ENCODE data around the gene CRYBG1. TPM values are rescaled to one million over a fixed set of nuclear protein-coding genes. Genes with fewer than 3 reads are reported as not detected.

CRYBG1 gene
- total RNA-seq, 2 donors from 2014 or later, result 2.5 to 2.7 TPM

DNA sequence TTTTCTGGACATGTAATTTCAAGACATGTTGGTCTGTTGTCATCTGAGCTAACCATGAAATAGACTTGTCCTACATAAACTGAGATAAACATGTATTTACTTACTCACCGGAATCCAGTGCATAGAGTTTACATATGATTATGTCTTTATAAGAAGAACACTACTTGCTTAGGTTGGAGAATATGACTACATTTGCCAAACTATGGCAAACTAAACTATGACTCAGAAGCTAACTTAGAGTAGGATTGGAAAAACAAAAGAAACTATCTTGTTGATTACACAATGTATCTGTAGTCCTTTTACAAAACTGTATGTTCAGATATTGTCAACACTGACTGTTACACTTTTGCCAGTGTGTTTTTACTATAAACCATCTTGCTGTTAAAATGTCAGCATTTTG is 113.3 kb downstream of the CRYBG1 start:
- TF ChIP-seq, protein P1, sequence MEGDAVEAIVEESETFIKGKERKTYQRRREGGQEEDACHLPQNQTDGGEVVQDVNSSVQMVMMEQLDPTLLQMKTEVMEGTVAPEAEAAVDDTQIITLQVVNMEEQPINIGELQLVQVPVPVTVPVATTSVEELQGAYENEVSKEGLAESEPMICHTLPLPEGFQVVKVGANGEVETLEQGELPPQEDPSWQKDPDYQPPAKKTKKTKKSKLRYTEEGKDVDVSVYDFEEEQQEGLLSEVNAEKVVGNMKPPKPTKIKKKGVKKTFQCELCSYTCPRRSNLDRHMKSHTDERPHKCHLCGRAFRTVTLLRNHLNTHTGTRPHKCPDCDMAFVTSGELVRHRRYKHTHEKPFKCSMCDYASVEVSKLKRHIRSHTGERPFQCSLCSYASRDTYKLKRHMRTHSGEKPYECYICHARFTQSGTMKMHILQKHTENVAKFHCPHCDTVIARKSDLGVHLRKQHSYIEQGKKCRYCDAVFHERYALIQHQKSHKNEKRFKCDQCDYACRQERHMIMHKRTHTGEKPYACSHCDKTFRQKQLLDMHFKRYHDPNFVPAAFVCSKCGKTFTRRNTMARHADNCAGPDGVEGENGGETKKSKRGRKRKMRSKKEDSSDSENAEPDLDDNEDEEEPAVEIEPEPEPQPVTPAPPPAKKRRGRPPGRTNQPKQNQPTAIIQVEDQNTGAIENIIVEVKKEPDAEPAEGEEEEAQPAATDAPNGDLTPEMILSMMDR (conservative IDR thresholded peaks at IDR 0.05), result no peak

GRCh38 chr6:106474466-106474865 is 113.9 kb downstream of the CRYBG1 start:
- no peak overlapping the region for H3K4me3 ChIP-seq (ENCODE audit: low read length)
- TF ChIP-seq, protein P1 (conservative IDR thresholded peaks at IDR 0.05), result no peak
- no peak for DNase-seq
- H3K27me3 Mint-ChIP-seq (ENCODE audit: insufficient read depth), result no peaks in the 10 kb centered on the region
- H3K9me3 Mint-ChIP-seq, result no peaks in the 10 kb centered on the region
- H3K9me3 ChIP-seq (ENCODE audit: control insufficient read depth, low read length), result no peaks in the 10 kb centered on the region
- H3K9ac ChIP-seq (ENCODE audit: extremely low read depth, low read length, poor library complexity, severe bottlenecking), result no peak overlapping the region
- no peak overlapping the region for H3K4me3 Mint-ChIP-seq
- no peaks in the 10 kb centered on the region for H3K36me3 ChIP-seq (ENCODE audit: control insufficient read depth, insufficient read depth, low read length)
- H3K27ac Mint-ChIP-seq, result no peak overlapping the region
- no peak overlapping the region for H3K27ac ChIP-seq (ENCODE audit: low read depth, low read length)
- H3K27me3 ChIP-seq (ENCODE audit: control insufficient read depth, insufficient read depth, low read length, poor library complexity, severe bottlenecking), result peaks cover 4% of the 10 kb centered on the region
- H3K4me1 Mint-ChIP-seq, result no peaks in the 10 kb centered on the region
- H3K4me1 ChIP-seq (ENCODE audit: control insufficient read depth, insufficient read depth, low read length), result no peaks in the 10 kb centered on the region
- 96 to 97% methylated on average over 5 of the region's 5 CpGs for WGBS, 2 experiments (ENCODE audit: insufficient coverage in 1 of 2, insufficient read length in 1 of 2)
- H3K36me3 Mint-ChIP-seq (ENCODE audit: low read depth), result no peaks in the 10 kb centered on the region

More for the DNA sequence above, 113.3 kb downstream of the CRYBG1 start:
- Histone ChIP-seq H3K36me3 (ENCODE audit: control insufficient read depth, insufficient read depth, low read length) (no peaks in the 10 kb centered on the region), H3K4me1 (ENCODE audit: control insufficient read depth, insufficient read depth, low read length) (no peaks in the 10 kb centered on the region), H3K9me3 (ENCODE audit: control insufficient read depth, low read length) (no peaks in the 10 kb centered on the region), H3K4me3 (ENCODE audit: low read length) (no peak overlapping the region), H3K27me3 (ENCODE audit: control insufficient read depth, insufficient read depth, low read length, poor library complexity, severe bottlenecking) (peaks cover 4% of the 10 kb centered on the region), H3K9ac (ENCODE audit: extremely low read depth, low read length, poor library complexity, severe bottlenecking) (no peak overlapping the region), H3K27ac (ENCODE audit: low read depth, low read length) (no peak overlapping the region)
- Mint-ChIP-seq H3K36me3 (ENCODE audit: low read depth) (no peaks in the 10 kb centered on the region), H3K9me3 (no peaks in the 10 kb centered on the region), H3K4me3 (no peak overlapping the region), H3K4me1 (no peaks in the 10 kb centered on the region), H3K27me3 (ENCODE audit: insufficient read depth) (no peaks in the 10 kb centered on the region), H3K27ac (no peak overlapping the region)
- no peak for DNase-seq
- WGBS, 2 experiments (ENCODE audit: insufficient coverage in 1 of 2, insufficient read length in 1 of 2), result 100% methylated on average over 1 of the region's 1 CpG; no CpG with 5 or more reads in 1 of the 2 experiments

DNA sequence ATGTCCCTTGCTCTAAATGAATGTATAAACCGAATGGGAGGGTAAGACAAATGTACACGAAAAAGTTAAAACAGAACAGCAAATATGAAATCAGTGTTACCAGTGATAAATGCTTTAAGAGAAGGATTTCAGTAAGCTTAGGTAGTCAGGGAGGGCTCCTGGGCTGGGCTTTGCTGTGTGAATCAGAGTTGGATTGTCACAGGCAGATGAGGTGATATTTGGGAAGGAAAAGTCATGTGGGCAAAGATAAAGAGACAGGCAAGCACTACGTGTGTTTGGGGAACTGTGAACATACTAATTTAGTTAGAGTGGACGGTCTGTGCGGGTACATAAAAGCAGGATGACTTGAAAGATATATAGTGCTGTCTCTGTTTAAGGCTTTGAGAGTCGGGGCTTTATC is 114.8 kb downstream of the CRYBG1 start:
- no peak overlapping the region for H3K4me3 ChIP-seq (ENCODE audit: low read length)
- Mint-ChIP-seq H3K27ac (no peak overlapping the region), H3K9me3 (no peaks in the 10 kb centered on the region), H3K27me3 (ENCODE audit: insufficient read depth) (no peaks in the 10 kb centered on the region), H3K36me3 (ENCODE audit: low read depth) (no peaks in the 10 kb centered on the region), H3K4me3 (no peak overlapping the region), H3K4me1 (no peaks in the 10 kb centered on the region)
- H3K4me1 ChIP-seq (ENCODE audit: control insufficient read depth, insufficient read depth, low read length), result no peaks in the 10 kb centered on the region
- H3K27me3 ChIP-seq (ENCODE audit: control insufficient read depth, insufficient read depth, low read length, poor library complexity, severe bottlenecking), result peaks cover 4% of the 10 kb centered on the region
- WGBS, 2 experiments (ENCODE audit: insufficient coverage in 1 of 2, insufficient read length in 1 of 2), result 80 to 89% methylated on average over 6 of the region's 6 CpGs
- H3K36me3 ChIP-seq (ENCODE audit: control insufficient read depth, insufficient read depth, low read length), result no peaks in the 10 kb centered on the region
- no peak for DNase-seq
- TF ChIP-seq, protein P1 (conservative IDR thresholded peaks at IDR 0.05), result no peak
- no peak overlapping the region for H3K9ac ChIP-seq (ENCODE audit: extremely low read depth, low read length, poor library complexity, severe bottlenecking)
- H3K9me3 ChIP-seq (ENCODE audit: control insufficient read depth, low read length), result no peaks in the 10 kb centered on the region
- no peak overlapping the region for H3K27ac ChIP-seq (ENCODE audit: low read depth, low read length)

All from endodermal cell (in vitro differentiated cells).